Prostate gland (tissue), 2 donors: ENCODE data around the gene OR6Q1.

Experiments
- POLR2A ChIP-seq: fragments of 450-650 bp; IDR thresholded peaks from one replicate; pipeline ENCODE4 v1.6.1; 2016; ENCODE audit warnings: antibody characterized with exemption, mild to moderate bottlenecking
- TF ChIP-seq, protein P1 (sequence below), 4 experiments: fragments of 200-600 bp in 2 of 4; fragments of 450-650 bp in 2 of 4; sonication (generic) in 2 of 4; IDR thresholded peaks; 1 replicate in 3 of 4; 2 replicates in 1 of 4; pipeline ENCODE4 v1.5.1; 2016 to 2019; ENCODE audit warnings: antibody characterized with exemption in 4 of 4, mild to moderate bottlenecking in 2 of 4, moderate library complexity in 2 of 4

DNA sequence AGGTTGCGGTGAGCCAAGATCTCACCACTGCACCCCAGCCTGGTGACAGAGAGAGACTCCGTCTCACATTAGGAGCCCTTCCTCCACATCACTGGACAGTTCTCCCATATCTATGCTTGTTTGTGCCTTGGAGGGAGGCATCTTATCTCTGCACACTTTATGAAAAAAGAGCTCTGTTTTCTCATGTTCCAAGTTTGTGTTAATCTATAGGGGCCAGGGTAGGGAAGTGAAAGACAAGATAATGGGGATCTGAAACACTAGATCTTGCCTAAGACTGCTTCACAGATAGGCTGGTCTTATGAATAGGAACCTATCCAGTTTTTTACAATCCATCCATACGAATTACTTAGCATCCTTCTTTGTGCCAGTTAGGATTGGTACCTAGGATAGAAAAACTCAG is 17.1 kb downstream of the OR6Q1 start:
- TF ChIP-seq, protein P1, sequence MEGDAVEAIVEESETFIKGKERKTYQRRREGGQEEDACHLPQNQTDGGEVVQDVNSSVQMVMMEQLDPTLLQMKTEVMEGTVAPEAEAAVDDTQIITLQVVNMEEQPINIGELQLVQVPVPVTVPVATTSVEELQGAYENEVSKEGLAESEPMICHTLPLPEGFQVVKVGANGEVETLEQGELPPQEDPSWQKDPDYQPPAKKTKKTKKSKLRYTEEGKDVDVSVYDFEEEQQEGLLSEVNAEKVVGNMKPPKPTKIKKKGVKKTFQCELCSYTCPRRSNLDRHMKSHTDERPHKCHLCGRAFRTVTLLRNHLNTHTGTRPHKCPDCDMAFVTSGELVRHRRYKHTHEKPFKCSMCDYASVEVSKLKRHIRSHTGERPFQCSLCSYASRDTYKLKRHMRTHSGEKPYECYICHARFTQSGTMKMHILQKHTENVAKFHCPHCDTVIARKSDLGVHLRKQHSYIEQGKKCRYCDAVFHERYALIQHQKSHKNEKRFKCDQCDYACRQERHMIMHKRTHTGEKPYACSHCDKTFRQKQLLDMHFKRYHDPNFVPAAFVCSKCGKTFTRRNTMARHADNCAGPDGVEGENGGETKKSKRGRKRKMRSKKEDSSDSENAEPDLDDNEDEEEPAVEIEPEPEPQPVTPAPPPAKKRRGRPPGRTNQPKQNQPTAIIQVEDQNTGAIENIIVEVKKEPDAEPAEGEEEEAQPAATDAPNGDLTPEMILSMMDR (IDR thresholded peaks at IDR 0.05) = no peak
- TF ChIP-seq POLR2A = no peak
